ENCODE data around the gene FOXP1. TPM values are rescaled to one million over a fixed set of nuclear protein-coding genes. Genes with fewer than 3 reads are reported as not detected.

The FOXP1 gene
- total and polyA plus RNA-seq, 2 of the 13 experiments (the other 11 are each of a cell fraction or from before 2014, with no cell fraction given) = 40.4 to 59.0 TPM

DNA sequence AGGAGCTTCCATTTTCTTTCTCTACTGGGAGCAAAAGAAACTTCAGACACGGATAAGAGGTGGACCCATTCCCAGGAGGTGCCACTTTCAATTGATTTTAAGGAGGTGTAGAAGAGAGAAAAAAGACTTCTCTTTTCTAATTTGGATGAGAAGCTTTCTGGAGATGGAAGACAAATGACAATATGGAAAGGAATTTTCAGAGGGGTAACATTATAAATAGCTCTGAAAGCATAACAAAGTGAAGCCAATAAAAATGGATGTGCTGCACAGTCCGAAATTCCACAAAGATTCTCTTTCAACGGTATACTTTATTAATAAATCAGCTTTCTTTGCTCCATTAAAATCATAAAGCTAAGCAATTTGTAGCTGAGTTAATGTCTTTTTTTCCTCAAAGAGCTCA is 663.9 kb downstream of the FOXP1 start:
- Histone ChIP-seq H3K4me1 (ENCODE audit: insufficient read depth, low read length) (peaks cover 17% of the 10 kb centered on the region), H2AFZ (ENCODE audit: low read length) (no peak overlapping the region), H3K4me3 (replicated peaks in 1 of 3; ENCODE audit: insufficient read depth in 1 of 3, low read depth in 2 of 3, low read length in 3 of 3) (no peak overlapping the region), H3K4me2 (ENCODE audit: low read depth, low read length) (no peak overlapping the region), H3K36me3 (replicated peaks in 1 of 2; ENCODE audit: control insufficient read depth in 1 of 2, insufficient read depth in 2 of 2, low read length in 2 of 2) (no peaks in the 10 kb centered on the region), H4K20me1 (ENCODE audit: insufficient read depth, low read length) (no peaks in the 10 kb centered on the region), H3K79me2 (ENCODE audit: insufficient read depth, low read length) (no peaks in the 10 kb centered on the region), H3K9me3 (ENCODE audit: low read length) (no peaks in the 10 kb centered on the region), H3K9ac (ENCODE audit: insufficient read depth, low read depth, low read length) (no peak overlapping the region), H3K27me3 (ENCODE audit: control insufficient read depth in 1 of 2, insufficient read depth in 2 of 2, low read length in 2 of 2) (peaks cover 0 to 6% of the 10 kb centered on the region in 2 experiments; a peak in 1 of 5 replicates), H3K27ac (ENCODE audit: extremely low read length, insufficient read depth, low read length) (no peak overlapping the region)
- intact Hi-C loops (cut with micrococcal nuclease; ENCODE audit: unreplicated experiment) = no loop called here
- BruUV-seq (replicated peaks) = no TSS peak
- DNase-seq (ENCODE audit: low spot score) = no peak
- no peak for FAIRE-seq
- in situ Hi-C loops (cut with HindIII; ENCODE audit: extremely low pct_ligation_motif_present, low pct_unique_long_range_greater_than_20kb) = no loop called here
- ATAC-seq = no peak
- WGBS (ENCODE audit: low lambda C conversion rate) = 21% methylated on average over 3 of the region's 3 CpGs
- ChIA-PET CTCF (ENCODE audit: low intra/inter-chr PET ratio, low total read pairs) (no interaction called here), POLR2A (no interaction called here)
- TF ChIP-seq FOXP4 (CRISPR knock-in tag; IDR thresholded peaks at IDR 0.05) (no peak), MIXL1 (CRISPR knock-in tag; IDR thresholded peaks at IDR 0.05) (no peak), ZKSCAN1 (IDR thresholded peaks at IDR 0.05; ENCODE audit: low read length) (no peak), HNF4G (IDR thresholded peaks at IDR 0.05; ENCODE audit: borderline replicate concordance, low read depth, low read length) (no peak), HNF4G (CRISPR knock-in tag; IDR thresholded peaks at IDR 0.05; ENCODE audit: borderline replicate concordance, low read depth) (no peak), FOXM1 (CRISPR knock-in tag; IDR thresholded peaks at IDR 0.05) (no peak), ZNF549 (CRISPR knock-in tag; IDR thresholded peaks at IDR 0.05) (no peak), ZNF550 (CRISPR knock-in tag; IDR thresholded peaks at IDR 0.05; ENCODE audit: borderline replicate concordance) (no peak), CENPX (CRISPR knock-in tag; IDR thresholded peaks at IDR 0.05) (no peak), MTA3 (CRISPR knock-in tag; IDR thresholded peaks at IDR 0.05) (no peak), EZH2 (conservative IDR thresholded peaks at IDR 0.05; ENCODE audit: low read depth, low read length) (no peak), MBNL3 (CRISPR knock-in tag; conservative IDR thresholded peaks at IDR 0.05) (no peak), ZNF207 (IDR thresholded peaks at IDR 0.05; ENCODE audit: borderline replicate concordance) (no peak), RORA (CRISPR knock-in tag; IDR thresholded peaks at IDR 0.05) (no peak), CCDC6 (CRISPR knock-in tag; IDR thresholded peaks at IDR 0.05) (no peak), MTA1 (CRISPR knock-in tag; IDR thresholded peaks at IDR 0.05; ENCODE audit: borderline replicate concordance) (no peak), JUN (CRISPR knock-in tag; IDR thresholded peaks at IDR 0.05) (no peak)
- TF ChIP-seq, protein P1, sequence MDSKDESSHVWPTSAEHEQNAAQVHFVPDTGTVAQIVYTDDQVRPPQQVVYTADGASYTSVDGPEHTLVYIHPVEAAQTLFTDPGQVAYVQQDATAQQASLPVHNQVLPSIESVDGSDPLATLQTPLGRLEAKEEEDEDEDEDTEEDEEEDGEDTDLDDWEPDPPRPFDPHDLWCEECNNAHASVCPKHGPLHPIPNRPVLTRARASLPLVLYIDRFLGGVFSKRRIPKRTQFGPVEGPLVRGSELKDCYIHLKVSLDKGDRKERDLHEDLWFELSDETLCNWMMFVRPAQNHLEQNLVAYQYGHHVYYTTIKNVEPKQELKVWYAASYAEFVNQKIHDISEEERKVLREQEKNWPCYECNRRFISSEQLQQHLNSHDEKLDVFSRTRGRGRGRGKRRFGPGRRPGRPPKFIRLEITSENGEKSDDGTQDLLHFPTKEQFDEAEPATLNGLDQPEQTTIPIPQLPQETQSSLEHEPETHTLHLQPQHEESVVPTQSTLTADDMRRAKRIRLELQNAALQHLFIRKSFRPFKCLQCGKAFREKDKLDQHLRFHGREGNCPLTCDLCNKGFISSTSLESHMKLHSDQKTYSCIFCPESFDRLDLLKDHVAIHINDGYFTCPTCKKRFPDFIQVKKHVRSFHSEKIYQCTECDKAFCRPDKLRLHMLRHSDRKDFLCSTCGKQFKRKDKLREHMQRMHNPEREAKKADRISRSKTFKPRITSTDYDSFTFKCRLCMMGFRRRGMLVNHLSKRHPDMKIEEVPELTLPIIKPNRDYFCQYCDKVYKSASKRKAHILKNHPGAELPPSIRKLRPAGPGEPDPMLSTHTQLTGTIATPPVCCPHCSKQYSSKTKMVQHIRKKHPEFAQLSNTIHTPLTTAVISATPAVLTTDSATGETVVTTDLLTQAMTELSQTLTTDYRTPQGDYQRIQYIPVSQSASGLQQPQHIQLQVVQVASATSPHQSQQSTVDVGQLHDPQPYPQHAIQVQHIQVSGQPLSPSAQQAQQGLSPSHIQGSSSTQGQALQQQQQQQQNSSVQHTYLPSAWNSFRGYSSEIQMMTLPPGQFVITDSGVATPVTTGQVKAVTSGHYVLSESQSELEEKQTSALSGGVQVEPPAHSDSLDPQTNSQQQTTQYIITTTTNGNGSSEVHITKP (CRISPR knock-in tag; IDR thresholded peaks at IDR 0.05; ENCODE audit: low read depth) = no peak
- TF ChIP-seq, protein P2, sequence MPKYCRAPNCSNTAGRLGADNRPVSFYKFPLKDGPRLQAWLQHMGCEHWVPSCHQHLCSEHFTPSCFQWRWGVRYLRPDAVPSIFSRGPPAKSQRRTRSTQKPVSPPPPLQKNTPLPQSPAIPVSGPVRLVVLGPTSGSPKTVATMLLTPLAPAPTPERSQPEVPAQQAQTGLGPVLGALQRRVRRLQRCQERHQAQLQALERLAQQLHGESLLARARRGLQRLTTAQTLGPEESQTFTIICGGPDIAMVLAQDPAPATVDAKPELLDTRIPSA (CRISPR knock-in tag; IDR thresholded peaks at IDR 0.05; ENCODE audit: borderline replicate concordance) = no peak
